ENCODE results near the gene DNM2.
A peak's percentile ranks its signal among the peaks of the same experiment; 100 is the strongest.

Gene DNM2

DNA sequence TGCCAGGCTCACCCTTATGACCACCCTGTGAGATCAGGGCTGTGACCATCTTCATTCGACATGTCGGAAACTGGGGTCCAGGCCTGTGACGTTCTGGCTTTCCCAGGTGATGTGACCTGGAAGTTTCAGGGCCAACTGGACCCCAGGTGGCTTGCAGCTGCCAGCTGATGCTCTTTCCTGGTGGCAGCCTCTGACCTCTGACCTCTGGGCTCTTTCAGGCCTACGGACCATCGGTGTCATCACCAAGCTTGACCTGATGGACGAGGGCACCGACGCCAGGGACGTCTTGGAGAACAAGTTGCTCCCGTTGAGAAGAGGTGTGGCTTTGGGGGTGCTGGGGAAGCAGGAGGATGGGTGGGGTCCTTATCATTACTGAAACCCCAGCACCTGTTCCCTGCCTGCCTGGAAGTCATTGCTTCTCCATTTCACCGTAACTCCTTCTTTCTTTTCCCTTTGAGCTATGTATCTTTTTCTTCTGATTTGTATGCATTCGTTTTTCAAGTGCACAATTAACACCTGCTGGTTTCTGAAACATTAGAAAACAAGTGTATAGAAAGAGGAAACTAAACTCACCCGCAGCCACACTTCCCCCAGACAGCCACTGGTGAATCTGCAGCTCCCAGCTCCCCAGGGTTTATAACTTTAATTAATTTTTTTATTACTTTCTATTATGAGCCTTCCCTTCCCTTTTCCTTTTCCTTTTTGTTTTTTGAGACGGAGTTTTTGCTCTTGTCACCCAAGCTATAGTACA lies 59.2 kb downstream of the DNM2 start:
- no peak for DNase-seq (ENCODE audit: low spot score)

- peak; percentile 67 for DNase-seq (ENCODE audit: low spot score)
These were observed 62.5 kb downstream of the DNM2 start for GRCh38 chr19:10780368-10780767.

DNA sequence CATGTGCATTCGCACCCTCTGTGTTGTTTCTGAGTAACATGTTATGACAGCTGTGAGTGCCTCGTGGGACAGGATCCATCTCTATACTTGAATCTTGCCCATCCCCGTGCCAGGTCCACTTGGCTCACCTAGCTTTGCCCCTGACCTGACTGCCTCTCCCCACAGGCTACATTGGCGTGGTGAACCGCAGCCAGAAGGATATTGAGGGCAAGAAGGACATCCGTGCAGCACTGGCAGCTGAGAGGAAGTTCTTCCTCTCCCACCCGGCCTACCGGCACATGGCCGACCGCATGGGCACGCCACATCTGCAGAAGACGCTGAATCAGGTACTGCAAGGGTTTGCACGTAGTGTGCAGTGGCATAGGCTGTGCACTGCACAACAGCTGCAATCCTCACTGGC lies 64.9 kb downstream of the DNM2 start:
- no peak for DNase-seq (ENCODE audit: low spot score)

DNA sequence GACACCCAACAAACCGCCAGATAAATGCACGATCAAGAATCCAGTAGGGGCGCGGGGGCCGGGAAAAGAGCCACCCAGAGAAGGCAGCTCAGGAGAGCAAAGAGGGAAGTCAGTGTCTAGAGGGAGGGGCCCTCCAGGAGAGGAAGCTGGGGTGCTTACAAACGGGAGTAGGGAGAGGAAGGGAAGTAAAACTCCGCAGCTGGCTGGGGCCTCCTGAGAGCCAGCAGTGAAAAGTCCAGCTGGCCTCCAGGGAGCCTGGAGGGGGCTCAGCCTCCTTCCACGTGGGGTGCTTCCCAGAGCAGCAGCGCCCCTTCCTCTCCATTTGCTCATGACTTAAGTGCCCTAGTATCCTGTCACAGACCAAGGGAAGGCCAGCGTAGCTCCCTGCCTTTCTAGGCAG lies 66.4 kb downstream of the DNM2 start:
- DNase-seq (ENCODE audit: low spot score): peak; percentile 64

DNA sequence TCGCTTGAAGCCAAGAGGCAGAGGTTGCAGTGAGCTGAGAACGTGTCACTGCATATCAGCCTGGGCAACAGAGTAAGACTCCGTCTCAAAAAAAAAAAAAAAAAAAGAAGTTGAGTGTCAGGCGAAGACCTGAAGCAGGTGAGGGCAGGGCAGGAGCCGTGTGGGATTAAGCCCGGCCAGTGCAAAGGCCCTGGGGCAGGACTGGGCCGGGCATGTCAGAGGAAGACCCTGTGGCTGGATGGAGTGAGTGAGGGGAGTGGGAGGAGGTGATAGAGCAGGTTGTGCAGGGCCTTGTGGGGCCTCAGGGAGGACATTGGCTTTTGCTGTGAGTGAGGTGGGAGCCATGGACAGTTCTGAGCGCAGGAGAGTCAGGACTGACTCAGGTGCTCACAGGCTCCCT lies 70.3 kb downstream of the DNM2 start:
- DNase-seq (ENCODE audit: low spot score): no peak

DNA sequence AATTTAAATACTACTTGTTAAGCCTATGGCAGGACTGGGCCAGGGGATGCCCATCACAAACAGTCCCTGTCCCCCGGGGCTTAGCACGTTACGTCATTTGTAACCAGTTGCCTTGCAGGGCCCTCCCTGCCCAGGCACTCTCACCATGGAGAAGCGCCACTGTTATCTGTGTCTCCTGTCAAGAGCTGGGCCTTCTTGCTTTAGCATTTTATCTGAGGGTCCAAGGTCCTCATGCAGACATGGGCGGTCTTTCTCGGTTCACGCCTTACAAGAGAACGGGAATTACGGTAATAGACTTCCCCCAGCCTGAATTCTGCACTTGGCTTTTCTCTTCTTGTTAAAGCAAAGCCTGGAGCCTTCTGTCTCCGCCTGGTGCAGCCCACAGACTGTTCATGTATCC lies 72.0 kb downstream of the DNM2 start:
- DNase-seq (ENCODE audit: low spot score): no peak

- DNase-seq (ENCODE audit: low spot score): no peak
These were observed 78.8 kb downstream of the DNM2 start for GRCh38 chr19:10796653-10797052.

DNA sequence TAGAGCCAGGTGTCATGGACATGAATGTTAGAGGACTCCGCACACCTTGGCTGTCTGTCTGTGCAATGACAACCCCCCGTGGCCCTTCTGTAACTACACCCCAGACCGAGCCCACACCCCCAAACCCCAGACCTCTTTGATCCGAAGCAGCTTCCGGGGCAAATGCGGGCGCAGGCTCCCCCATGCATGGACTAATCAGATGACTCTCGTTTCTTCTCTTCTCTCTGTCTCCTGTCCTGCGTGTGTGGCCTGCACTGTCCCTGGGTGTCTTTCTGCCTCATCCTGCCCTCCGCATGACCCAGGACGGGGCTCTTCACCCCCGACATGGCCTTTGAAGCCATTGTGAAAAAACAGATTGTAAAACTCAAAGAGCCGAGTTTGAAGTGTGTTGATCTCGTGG lies 79.2 kb downstream of the DNM2 start:
- DNase-seq (ENCODE audit: low spot score): no peak

DNA sequence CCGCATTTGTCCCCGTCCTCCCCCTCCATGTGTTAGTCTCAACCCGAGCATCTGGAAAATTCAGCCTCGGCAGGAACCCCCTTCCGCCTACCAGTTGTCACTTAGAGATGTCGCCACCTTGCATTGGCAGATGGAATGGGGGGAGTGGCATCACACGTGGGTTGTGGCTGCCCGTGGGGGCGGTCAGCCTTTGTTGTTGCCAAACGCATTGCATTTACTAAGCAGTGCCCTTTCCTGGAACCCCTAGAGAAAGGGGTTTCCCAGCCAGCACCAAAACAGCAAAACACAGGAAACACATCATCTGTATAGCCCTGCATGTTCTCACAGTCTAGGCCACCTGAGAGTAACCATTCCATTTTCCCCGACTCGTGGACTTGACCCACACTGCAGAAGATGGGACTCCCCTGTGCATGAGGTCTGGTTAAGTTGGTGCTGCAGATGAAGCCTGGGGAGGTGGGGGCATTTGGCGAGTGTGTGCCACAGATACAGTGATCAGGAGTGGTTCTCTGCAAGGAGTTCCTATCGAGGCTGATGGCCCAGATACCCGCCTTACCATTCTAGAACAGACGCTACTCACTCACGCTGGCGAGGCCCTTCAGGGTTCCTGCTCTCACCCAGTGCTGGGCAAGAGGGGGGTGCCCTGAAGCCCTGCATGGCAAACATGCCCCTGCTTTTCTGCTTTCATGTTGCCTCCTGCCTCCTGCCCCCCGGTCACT lies 79.8 kb downstream of the DNM2 start:
- peak; percentile 55 for DNase-seq (ENCODE audit: low spot score)

DNA sequence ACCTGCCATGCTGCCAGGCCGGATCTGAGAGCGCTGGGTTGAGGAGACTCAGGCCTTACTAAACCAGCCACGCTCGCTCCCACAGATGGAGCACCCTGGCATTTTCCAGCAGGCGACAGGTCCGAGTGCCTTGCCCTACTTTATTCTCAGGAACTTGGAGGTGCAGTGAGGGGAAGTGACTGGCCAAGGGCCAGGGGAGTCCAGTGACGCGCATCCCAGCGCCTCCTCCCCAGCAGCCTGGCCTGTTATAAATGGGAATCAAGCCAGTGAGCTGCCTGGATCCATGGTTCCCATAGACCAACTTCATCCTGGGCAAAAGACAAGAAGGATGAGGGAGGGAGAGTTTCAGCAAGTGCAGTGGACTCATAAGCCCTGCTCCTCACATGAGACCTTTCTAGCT lies 82.6 kb downstream of the DNM2 start:
- DNase-seq (ENCODE audit: low spot score): peak; percentile 40

DNA sequence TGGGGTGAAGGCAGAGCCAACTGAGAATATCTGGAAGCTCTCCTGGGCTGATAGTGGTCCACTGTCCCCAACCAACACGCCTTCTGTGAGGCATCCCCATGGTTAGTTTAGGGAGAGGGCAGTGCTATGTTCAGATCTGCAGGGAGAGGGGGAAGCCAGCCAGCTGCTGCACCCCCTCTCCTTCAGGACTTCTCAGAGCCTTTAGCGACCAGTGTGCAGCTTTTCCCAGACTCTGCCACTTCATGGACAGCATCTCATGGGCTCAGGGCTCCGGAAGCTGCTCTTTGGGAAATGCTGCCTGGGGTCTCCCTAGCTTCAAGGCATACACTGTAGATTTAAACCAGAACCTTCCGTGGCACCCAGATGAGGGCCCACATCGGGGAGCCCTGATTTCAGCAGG lies 84.6 kb downstream of the DNM2 start:
- DNase-seq (ENCODE audit: low spot score): no peak

DNA sequence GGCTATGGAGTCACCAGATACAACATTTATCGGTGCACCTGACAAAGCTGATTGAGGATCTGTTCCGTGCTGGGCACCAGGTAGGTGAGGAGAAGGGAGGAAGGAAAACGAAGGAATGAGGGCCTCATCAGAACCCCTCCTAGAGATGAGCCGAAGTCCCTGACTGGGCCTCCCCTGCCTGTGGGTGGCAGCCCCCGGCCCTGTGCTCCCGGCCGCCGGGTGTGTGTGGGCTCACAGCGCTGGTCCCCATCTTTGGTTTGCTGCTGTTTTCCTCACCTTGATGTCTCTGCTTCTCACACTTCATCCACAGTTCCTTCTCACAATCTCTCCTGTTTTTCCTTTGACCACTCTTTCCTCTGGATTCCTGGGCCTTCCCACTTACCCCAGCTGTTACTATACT lies 85.4 kb downstream of the DNM2 start:
- no peak for DNase-seq (ENCODE audit: low spot score)

GRCh38 chr19:10805065-10805757 lies 87.3 kb downstream of the DNM2 start:
- DNase-seq (ENCODE audit: low spot score): peak; percentile 50

GRCh38 chr19:10805758-10806247 lies 87.9 kb downstream of the DNM2 start:
- peak; percentile 53 for DNase-seq (ENCODE audit: low spot score)

GRCh38 chr19:10808937-10809649 lies 91.2 kb downstream of the DNM2 start:
- no peak for DNase-seq (ENCODE audit: low spot score)

DNA sequence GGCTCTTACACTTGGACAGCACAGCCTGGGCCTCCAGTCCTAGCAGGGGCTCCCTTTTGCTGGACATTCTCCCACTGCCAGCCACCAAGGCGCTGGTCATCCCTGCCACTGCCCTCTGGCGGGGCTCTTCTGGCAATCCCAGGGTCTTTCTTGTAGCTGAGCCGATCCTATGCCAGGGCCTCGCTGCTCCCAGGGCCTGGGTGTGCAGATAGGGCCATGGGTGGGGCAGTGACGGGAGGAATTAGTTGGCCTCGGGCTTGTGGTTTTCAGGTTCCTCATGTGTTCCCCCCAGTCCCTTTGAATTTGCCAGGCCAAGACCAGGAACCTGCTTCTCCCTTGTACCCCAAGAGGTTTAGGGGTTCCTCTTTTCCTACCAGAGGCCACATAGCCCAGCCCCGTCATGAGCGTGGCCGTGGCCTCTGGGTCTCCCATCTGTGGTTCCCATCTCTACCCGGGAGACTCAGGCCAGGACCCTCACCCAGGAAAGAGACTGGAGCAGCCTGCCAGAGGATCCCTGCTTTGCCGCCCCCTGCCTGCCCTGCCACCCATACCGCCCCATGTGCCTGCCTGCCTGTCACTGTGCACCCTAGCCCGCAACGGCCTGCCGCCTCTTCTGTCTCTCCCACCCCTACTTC lies 91.9 kb downstream of the DNM2 start:
- no peak for DNase-seq (ENCODE audit: low spot score)

GRCh38 chr19:10811391-10812111 lies 93.7 kb downstream of the DNM2 start:
- no peak for DNase-seq (ENCODE audit: low spot score)

DNA sequence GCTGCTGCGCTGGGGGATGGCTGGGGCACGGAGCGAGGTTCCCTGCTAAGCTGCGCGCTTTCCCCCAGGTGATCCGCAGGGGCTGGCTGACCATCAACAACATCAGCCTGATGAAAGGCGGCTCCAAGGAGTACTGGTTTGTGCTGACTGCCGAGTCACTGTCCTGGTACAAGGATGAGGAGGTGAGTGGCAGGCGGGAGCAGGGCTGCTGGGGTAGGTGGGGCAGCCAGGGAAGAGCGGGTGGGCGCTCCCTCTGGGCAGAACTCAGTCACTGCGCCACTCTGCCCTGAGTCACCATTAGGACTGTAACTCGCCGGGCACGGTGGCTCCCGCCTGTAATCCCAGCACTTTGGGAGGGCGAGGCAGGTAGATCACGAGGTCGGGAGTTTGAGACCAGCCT lies 94.3 kb downstream of the DNM2 start:
- no peak for DNase-seq (ENCODE audit: low spot score)

DNA sequence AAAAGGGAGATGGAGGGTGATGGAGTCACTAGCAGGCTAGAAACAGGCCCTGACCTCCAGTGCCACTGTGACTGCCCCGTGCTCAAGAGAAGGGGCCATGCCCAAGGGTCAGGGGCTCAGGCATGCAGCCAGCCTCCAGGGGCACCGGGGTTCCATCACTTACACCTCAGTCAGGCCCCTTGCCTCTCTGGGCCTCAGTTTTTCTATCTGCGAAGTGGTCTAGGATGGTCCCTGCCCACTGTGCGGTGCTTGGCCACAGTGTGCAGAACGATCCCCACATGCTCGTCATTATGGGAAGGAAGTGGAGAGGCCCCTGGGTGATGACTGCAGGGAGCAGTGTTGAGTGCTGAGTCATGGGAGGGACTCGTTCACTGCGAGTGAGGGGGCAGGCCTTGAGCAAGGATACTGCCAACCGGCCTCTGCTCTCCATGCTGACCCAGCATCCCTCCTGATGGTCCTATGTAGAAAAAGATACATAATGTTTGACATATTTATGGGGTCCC lies 95.1 kb downstream of the DNM2 start:
- peak; percentile 31 for DNase-seq (ENCODE audit: low spot score)

DNA sequence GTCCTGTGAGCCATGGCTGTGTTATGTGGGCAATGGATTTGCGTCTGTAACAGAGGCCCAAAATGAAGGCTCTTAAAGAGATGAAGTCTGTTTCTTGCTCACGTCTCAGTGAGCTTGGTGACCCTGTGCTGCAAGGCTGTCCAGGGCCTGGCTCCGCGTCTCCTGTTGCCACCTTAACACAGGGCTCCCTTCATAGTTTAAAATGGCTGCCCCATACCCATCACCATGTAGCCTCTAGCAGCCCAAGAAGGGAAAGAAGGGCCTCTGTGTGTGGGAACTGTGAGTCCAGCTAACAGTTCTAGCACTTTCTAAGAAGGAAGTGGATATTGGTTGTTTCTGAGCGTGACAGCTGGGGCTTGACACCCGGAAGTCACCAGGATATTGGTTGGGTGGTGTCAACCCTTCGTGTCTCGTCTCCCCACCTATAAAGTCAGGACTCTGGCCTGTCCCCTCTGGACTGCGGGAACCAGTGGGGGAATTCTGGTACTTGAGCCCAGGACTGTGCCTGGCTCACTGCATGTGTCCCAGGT lies 97.2 kb downstream of the DNM2 start:
- no peak for DNase-seq (ENCODE audit: low spot score)
